Measurements from ENCODE around the gene PELI2. TPM values are rescaled to one million over a fixed set of nuclear protein-coding genes. Genes with fewer than 3 reads are reported as not detected.

Gene PELI2
- total RNA-seq, 3 donors from 2014 or later = 14.3 to 33.4 (median 30.8) TPM

DNA sequence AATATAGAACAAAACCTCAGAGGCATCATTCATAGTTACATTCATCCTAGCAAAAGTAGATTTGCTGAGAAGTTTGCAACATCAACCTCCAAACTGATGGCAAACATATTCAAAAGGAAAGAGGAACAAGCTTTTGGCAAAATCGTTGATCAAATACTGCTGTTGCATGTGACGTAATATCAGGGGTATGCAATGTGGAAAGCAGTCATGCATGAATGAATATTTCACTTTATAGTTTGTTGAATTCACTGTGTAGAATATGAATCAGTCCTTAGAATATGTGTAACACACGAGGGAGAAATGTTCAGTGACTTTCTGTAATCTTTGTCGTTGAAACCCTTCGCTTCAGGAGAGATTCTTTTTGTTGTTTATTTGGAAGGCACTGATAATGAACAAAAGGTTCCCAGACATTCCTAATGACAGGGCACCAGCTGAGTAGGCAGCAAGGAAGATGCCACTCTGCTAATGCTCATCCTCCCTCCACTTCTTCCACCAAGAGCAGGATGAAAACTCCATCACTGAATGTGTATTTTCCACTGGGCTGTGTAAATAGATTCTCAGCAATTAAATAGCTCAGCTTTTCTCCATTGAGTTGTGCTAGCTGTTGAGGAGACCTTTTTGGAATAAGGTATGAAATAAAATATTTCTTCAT, 126.1 kb downstream of the PELI2 start:
- no peaks in the 10 kb centered on the region for H3K36me3 ChIP-seq (ENCODE audit: low read depth)
- H3K9me3 ChIP-seq = no peaks in the 10 kb centered on the region
- H3K4me1 ChIP-seq (ENCODE audit: low read depth) = no peaks in the 10 kb centered on the region
- ATAC-seq = no peak
- intact Hi-C loops (cut with DNase I, micrococcal nuclease) = no loop called here
- TF ChIP-seq, protein P1, sequence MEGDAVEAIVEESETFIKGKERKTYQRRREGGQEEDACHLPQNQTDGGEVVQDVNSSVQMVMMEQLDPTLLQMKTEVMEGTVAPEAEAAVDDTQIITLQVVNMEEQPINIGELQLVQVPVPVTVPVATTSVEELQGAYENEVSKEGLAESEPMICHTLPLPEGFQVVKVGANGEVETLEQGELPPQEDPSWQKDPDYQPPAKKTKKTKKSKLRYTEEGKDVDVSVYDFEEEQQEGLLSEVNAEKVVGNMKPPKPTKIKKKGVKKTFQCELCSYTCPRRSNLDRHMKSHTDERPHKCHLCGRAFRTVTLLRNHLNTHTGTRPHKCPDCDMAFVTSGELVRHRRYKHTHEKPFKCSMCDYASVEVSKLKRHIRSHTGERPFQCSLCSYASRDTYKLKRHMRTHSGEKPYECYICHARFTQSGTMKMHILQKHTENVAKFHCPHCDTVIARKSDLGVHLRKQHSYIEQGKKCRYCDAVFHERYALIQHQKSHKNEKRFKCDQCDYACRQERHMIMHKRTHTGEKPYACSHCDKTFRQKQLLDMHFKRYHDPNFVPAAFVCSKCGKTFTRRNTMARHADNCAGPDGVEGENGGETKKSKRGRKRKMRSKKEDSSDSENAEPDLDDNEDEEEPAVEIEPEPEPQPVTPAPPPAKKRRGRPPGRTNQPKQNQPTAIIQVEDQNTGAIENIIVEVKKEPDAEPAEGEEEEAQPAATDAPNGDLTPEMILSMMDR (IDR thresholded peaks at IDR 0.05) = no peak
- no peak overlapping the region for H3K4me3 ChIP-seq
- no peak for DNase-seq

DNA sequence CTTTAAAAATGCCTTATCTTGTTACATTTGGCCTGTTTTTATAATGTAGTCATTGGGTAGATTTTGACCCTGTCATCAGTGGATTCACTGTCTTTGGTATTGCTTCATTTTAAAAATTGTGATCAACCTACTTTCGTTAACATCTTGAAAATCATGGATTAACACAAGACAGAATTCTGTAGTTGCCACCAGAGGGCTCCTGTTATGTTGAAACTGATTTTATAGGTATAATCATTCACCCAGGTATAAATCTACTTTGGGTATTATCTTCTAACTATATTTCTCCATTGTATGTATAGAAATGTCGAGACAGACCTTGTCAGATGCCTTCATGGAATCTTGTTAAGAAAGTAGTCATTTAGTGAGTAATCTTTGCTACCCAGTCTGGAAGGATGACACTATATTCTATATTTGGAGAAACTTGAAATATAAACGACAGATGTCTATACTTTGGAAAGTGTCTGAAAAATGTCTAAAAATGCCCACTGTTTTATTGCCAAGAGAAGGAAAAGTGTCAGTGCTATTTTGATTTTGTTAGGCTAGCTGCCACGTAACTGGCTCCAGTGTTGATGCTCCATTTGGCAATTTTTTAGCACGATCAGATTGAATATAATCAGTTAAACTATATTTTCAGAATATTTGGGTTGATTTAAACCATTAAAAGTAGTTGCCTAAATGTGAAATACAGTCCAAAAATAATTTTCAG, 129.4 kb downstream of the PELI2 start:
- H3K4me1 ChIP-seq (ENCODE audit: low read depth) = no peaks in the 10 kb centered on the region
- peak in 1 of 3 donors; percentile 28 for DNase-seq

DNA sequence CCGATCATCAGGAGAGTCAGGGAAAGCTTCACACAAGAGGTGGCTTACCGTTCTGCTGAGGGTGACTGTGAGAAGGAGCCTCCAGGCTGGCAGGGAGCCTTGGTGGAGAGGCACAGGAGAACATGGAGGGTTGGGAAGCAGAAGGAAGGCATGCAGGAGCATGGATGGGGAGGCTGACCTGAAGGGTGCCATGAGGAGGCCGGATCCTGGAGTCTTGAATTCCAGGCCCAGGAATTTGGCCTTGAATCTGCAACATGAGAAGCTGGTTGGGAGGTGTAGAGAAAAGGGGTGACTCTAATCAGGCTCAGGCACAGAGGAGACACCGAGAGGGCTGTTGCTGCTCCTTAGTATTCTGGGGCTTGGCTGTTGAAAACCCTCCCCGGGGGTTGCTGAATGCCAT, 130.2 kb downstream of the PELI2 start:
- DNase-seq (no peak), ATAC-seq (no peak)
- H3K4me3 ChIP-seq = no peak overlapping the region
- TF ChIP-seq, protein P1 (IDR thresholded peaks at IDR 0.05) = no peak
- H3K4me1 ChIP-seq (ENCODE audit: low read depth) = no peaks in the 10 kb centered on the region
- no peaks in the 10 kb centered on the region for H3K36me3 ChIP-seq (ENCODE audit: low read depth)
- intact Hi-C loops (cut with DNase I, micrococcal nuclease) = no loop called here
- H3K9me3 ChIP-seq = no peaks in the 10 kb centered on the region

More for the DNA sequence above, 129.4 kb downstream of the PELI2 start:
- Histone ChIP-seq H3K9me3 (no peaks in the 10 kb centered on the region), H3K4me3 (no peak overlapping the region), H3K36me3 (ENCODE audit: low read depth) (no peaks in the 10 kb centered on the region)
- no peak for ATAC-seq
- TF ChIP-seq, protein P1 (IDR thresholded peaks at IDR 0.05) = no peak
- intact Hi-C loops (cut with DNase I, micrococcal nuclease) = no loop called here

DNA sequence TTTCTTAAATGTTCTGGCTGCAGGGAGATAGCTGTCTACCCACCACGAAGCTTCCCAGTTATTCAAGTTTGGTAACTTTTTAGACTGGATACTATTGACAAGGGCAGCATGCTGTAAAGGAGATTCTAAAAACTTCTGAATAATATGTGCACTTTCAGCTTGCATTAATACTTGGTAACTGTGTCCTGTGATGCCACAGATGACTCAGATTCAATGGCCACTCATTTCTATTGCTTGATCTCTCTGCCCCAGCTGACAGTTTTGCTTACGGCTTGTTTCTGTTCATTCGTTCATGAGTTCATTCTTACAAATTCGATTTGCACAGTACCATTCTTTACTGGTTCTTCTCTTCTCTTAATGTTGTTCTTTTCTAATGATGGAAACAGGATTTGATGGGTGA, 142.8 kb downstream of the PELI2 start:
- no peak for DNase-seq
- Histone ChIP-seq H3K9me3 (no peaks in the 10 kb centered on the region), H3K4me1 (ENCODE audit: low read depth) (no peaks in the 10 kb centered on the region), H3K36me3 (ENCODE audit: low read depth) (no peaks in the 10 kb centered on the region), H3K4me3 (no peak overlapping the region)
- TF ChIP-seq, protein P1 (IDR thresholded peaks at IDR 0.05) = no peak
- ATAC-seq = no peak
- intact Hi-C loops (cut with DNase I, micrococcal nuclease) = no loop called here

DNA sequence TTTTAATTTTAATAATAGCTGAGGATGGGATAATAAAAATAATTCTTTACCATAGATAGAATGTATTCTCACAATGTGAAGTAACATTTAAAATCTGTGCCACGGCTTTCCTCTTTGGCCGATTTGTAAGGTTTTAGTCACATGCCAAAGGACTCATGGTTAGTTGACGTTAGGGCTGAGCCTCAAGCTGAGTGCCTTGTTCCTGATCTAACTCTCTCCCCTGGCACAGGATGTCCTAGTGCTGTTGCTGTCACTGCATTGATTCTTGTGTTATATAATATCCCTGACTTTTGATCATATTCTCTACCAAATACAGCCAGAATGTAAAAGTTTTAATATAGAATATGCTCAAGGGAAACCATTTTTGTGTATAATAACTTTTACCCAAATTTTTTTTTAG, 144.3 kb downstream of the PELI2 start:
- no peak for ATAC-seq
- no peaks in the 10 kb centered on the region for H3K9me3 ChIP-seq

More for the DNA sequence above, 144.3 kb downstream of the PELI2 start:
- no peaks in the 10 kb centered on the region for H3K4me1 ChIP-seq (ENCODE audit: low read depth)
- H3K4me3 ChIP-seq = no peak overlapping the region
- no peaks in the 10 kb centered on the region for H3K36me3 ChIP-seq (ENCODE audit: low read depth)
- TF ChIP-seq, protein P1 (IDR thresholded peaks at IDR 0.05) = no peak
- DNase-seq = no peak
- intact Hi-C loops (cut with DNase I, micrococcal nuclease) = no loop called here

All from mucosa of descending colon (tissue), 3 donors.